HepG2 (cell line): ENCODE data around the gene DGKG. TPM values are rescaled to one million over a fixed set of nuclear protein-coding genes. Genes with fewer than 3 reads are reported as not detected.
A peak's percentile ranks its signal among the peaks of the same experiment; 100 is the strongest.

Source experiments
- ATAC-seq: fragments of 200-7000 bp; cut with Tn5 transposase; 3 replicates; pipeline ENCODE4 v1.9.1; 2020; ENCODE audit warnings: mild to moderate bottlenecking, moderate library complexity
- BruUV-seq: library from RNA; stranded (reverse); fragments of 400-500 nt; replicated peaks from 2 replicates; lab custom pipeline; 2021; lab: Mats Ljungman, UMichigan
- CTCF ChIA-PET: fragments of 300-600 bp; formaldehyde crosslinking; extraction: SDS; loops from one replicate; lab custom pipeline; 2021; ENCODE audit warnings: low total read pairs, inconsistent platforms, low intra/inter-chr PET ratio; lab: Yijun Ruan, JAX
- POLR2A ChIA-PET: fragments of 350-600 bp; sonication (Branson Sonifier 250); formaldehyde crosslinking; loops from one replicate; lab custom pipeline; 2020; ENCODE audit warnings: antibody characterized with exemption, inconsistent platforms; lab: Yijun Ruan, JAX
- DNase-seq: peaks from one replicate; pipeline ENCODE4 v3.0.0-alpha.2; 2015; ENCODE audit warnings: low spot score
- FAIRE-seq: peaks from 3 replicates; lab custom pipeline; 2011; peaks lifted over from hg19 to GRCh38; lab: Jason Lieb, UNC
- H2AFZ ChIP-seq: one replicate; pipeline ENCODE4 v1.6.1; 2011; ENCODE audit warnings: low read length, inconsistent platforms
- H3K27ac ChIP-seq: fragments of 300-600 bp; 3 replicates; pipeline ENCODE4 v1.8.0; 2011; ENCODE audit warnings: mixed run types, mild to moderate bottlenecking, mixed read lengths, low read length, inconsistent platforms; ENCODE audit not compliant: insufficient read depth; ENCODE audit errors: extremely low read length
- H3K27me3 ChIP-seq, 2 experiments: fragments of 200-600 bp in 1 of 2; 2 replicates in 1 of 2; 3 replicates in 1 of 2; pipeline versions ENCODE4 v1.6.0 to v1.8.0; 2011; ENCODE audit warnings: low read length in 2 of 2, mild to moderate bottlenecking in 2 of 2, moderate library complexity in 2 of 2, inconsistent platforms in 1 of 2; ENCODE audit not compliant: insufficient read depth in 2 of 2, control insufficient read depth in 1 of 2
- H3K36me3 ChIP-seq, 2 experiments: fragments of 200-600 bp in 1 of 2; replicated peaks in 1 of 2; 2 replicates in 1 of 2; 3 replicates in 1 of 2; pipeline versions ENCODE4 v1.5.1 to v1.8.0; 2011; ENCODE audit warnings: low read length in 2 of 2, inconsistent platforms in 1 of 2; ENCODE audit not compliant: insufficient read depth in 2 of 2, control insufficient read depth in 1 of 2
- H3K4me1 ChIP-seq: 2 replicates; pipeline ENCODE4 v1.5.1; 2012; ENCODE audit warnings: low read length, inconsistent platforms; ENCODE audit not compliant: insufficient read depth
- H3K4me2 ChIP-seq: 2 replicates; pipeline ENCODE4 v1.6.0; 2011; ENCODE audit warnings: low read depth, low read length, inconsistent platforms
- H3K4me3 ChIP-seq, 3 experiments: fragments of 200-600 bp in 1 of 3; sonication (generic), shearing (Covaris generic) in 1 of 3; replicated peaks in 1 of 3; 2 replicates each; pipeline ENCODE4 v1.5.1; 2011 to 2016; ENCODE audit warnings: low read length in 3 of 3, inconsistent platforms in 2 of 3, low read depth in 2 of 3, mild to moderate bottlenecking in 2 of 3, control low read depth in 1 of 3, mixed read lengths in 1 of 3; ENCODE audit not compliant: insufficient read depth in 1 of 3
- H3K79me2 ChIP-seq: one replicate; pipeline ENCODE4 v1.6.1; 2011; ENCODE audit warnings: low read length, inconsistent platforms; ENCODE audit not compliant: insufficient read depth
- H3K9ac ChIP-seq: 2 replicates; pipeline ENCODE4 v1.6.0; 2011; ENCODE audit warnings: mild to moderate bottlenecking, low read depth, low read length, inconsistent platforms; ENCODE audit not compliant: insufficient read depth
- H3K9me3 ChIP-seq: 2 replicates; pipeline ENCODE4 v1.5.1; 2012; ENCODE audit warnings: mild to moderate bottlenecking, low read length
- H4K20me1 ChIP-seq: 2 replicates; pipeline ENCODE4 v1.6.0; 2011; ENCODE audit warnings: inconsistent platforms, mild to moderate bottlenecking, low read length, moderate library complexity; ENCODE audit not compliant: insufficient read depth
- FOSL2 ChIP-seq: sonication (generic); formaldehyde crosslinking; IDR thresholded peaks from 2 replicates; pipeline ENCODE4 v1.4.0; 2020; ENCODE audit warnings: missing genetic modification reagents
- HOXA7 ChIP-seq: sonication (generic); formaldehyde crosslinking; IDR thresholded peaks from 2 replicates; pipeline ENCODE4 v1.8.1; 2022; ENCODE audit warnings: mild to moderate bottlenecking, missing genetic modification reagents, moderate library complexity
- REL ChIP-seq: sonication (generic); formaldehyde crosslinking; conservative IDR thresholded peaks from 2 replicates; pipeline ENCODE4 v1.8.0; 2022; ENCODE audit warnings: mild to moderate bottlenecking, missing genetic modification reagents, moderate library complexity
- STAG1 ChIP-seq: sonication (generic); formaldehyde crosslinking; IDR thresholded peaks from 2 replicates; pipeline ENCODE4 v1.4.0; 2020; ENCODE audit warnings: missing genetic modification reagents
- ZNF652 ChIP-seq: IDR thresholded peaks from 2 replicates; pipeline ENCODE4 v1.6.1; 2016; ENCODE audit warnings: low read depth, borderline replicate concordance
- WGBS: methylation state at CpG from one replicate; pipeline ENCODE4 v1.1.6; 2017; ENCODE audit warnings: low lambda C conversion rate; 5-methylcytosine and 5-hydroxymethylcytosine counted together
- in situ Hi-C: cut with HindIII; loops from 2 replicates; pipeline ENCODE4 v1.10.0; 2017; ENCODE audit warnings: low pct_unique_long_range_greater_than_20kb; ENCODE audit not compliant: extremely low pct_ligation_motif_present
- intact Hi-C: fragments of 100-400 bp; cut with micrococcal nuclease; formaldehyde crosslinking; loops from one replicate; pipeline ENCODE4 v1.10.0; 2022; ENCODE audit not compliant: unreplicated experiment
- polyA plus RNA-seq, 8 experiments: library from polyadenylated mRNA; depleted of rRNA in 3 of 8; stranded (reverse) in 7 of 8; unstranded in 1 of 8; fragments of >200 nt; fragmentation: Illumina TruSeq in 4 of 8; extraction: Trizol in 4 of 8; gene quantifications; 2 replicates each; pipeline versions ENCODE4 v1.2.1 to v1.2.3, GENCODE V29; 2011 to 2016; ENCODE audit warnings: low read depth in 4 of 8, missing spikeins in 1 of 8, mixed read lengths in 1 of 8; ENCODE audit not compliant: insufficient read depth in 1 of 8
- total RNA-seq, 5 experiments: library from RNA; depleted of rRNA; stranded (reverse); fragments of >200 nt; fragmentation: Illumina TruSeq; extraction: Trizol; gene quantifications; 2 replicates each; pipeline ENCODE4 v1.2.3, GENCODE V29; 2016; ENCODE audit warnings: low read depth in 1 of 5
- TF ChIP-seq, protein P1 (sequence below): sonication (generic); formaldehyde crosslinking; IDR thresholded peaks from 2 replicates; pipeline ENCODE4 v1.5.0; 2020; ENCODE audit warnings: mild to moderate bottlenecking, missing genetic modification reagents, moderate library complexity

DGKG gene
- total and polyA plus RNA-seq, 2 of the 13 experiments (the other 11 are each of a cell fraction or from before 2014, with no cell fraction given), result 3.8 to 6.2 TPM

DNA sequence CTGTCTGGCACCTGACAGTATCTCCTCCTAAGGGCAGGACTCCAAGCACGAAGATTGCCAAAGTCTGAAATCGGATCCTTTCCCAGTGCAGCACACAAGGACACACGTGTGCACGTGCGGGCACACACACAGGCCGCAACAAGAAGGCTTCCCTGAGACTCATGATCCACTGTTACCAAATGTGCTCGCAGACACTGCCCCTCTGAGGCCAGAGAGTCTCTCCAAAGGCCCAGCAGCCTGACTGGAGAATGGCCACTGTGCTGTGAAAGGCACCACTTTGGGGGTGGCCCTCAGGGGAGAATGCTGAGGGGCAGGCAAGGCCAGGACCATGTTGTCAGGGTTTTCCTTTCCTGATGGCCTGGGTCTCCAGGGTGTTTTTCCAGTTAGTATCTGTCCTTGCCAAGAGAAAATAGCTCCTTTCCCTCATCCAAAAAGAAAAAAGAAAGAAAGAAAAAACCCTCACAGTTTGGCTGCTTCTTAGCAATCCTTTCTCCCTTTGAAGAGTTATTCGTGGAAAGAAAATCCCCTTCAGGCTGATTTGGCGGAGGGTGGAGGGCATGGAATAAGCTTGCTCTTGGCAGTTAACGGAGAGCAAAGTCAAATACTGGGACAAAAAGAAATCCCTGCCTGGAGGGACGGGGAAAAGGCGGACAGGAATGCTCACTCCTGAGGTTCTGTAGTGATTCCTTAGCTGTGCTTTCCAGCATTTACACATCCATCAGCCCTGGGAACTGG, 141.0 kb downstream of the DGKG start:
- Histone ChIP-seq H3K4me3 (no peak overlapping the region), H3K27me3 (no peaks in the 10 kb centered on the region)
- intact Hi-C loops, result no loop called here
- CTCF ChIA-PET, result no interaction called here
- TF ChIP-seq, protein P1, sequence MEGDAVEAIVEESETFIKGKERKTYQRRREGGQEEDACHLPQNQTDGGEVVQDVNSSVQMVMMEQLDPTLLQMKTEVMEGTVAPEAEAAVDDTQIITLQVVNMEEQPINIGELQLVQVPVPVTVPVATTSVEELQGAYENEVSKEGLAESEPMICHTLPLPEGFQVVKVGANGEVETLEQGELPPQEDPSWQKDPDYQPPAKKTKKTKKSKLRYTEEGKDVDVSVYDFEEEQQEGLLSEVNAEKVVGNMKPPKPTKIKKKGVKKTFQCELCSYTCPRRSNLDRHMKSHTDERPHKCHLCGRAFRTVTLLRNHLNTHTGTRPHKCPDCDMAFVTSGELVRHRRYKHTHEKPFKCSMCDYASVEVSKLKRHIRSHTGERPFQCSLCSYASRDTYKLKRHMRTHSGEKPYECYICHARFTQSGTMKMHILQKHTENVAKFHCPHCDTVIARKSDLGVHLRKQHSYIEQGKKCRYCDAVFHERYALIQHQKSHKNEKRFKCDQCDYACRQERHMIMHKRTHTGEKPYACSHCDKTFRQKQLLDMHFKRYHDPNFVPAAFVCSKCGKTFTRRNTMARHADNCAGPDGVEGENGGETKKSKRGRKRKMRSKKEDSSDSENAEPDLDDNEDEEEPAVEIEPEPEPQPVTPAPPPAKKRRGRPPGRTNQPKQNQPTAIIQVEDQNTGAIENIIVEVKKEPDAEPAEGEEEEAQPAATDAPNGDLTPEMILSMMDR, result peak; percentile 47; the same call in 1 of the 2 replicates
- TF ChIP-seq HOXA7 (CRISPR knock-in tag) (no peak), ZNF652 (CRISPR knock-in tag) (no peak), STAG1 (peak; percentile 47)
- TF ChIP-seq, all 625 proteins: peak for 2
- no peak overlapping the region for H2AFZ ChIP-seq
- peaks cover 0 to 1% of the 10 kb centered on the region in 2 experiments; a peak in 1 of 5 replicates for H3K36me3 ChIP-seq
- H3K9ac ChIP-seq, result no peak overlapping the region
- no TSS peak for BruUV-seq
- in situ Hi-C loops, result no loop called here
- ATAC-seq (peak; percentile 55; the same call in 2 of the 3 replicates), DNase-seq (no peak), FAIRE-seq (no peak)
- H3K9me3 ChIP-seq, result no peaks in the 10 kb centered on the region
- no peaks in the 10 kb centered on the region for H4K20me1 ChIP-seq
- no peak overlapping the region for H3K4me2 ChIP-seq
- H3K27ac ChIP-seq, result no peak overlapping the region
- WGBS, result 90% methylated on average over 12 of the region's 12 CpGs
- H3K79me2 ChIP-seq, result no peaks in the 10 kb centered on the region
- peaks cover 19% of the 10 kb centered on the region for H3K4me1 ChIP-seq
- POLR2A ChIA-PET, result no interaction called here

DNA sequence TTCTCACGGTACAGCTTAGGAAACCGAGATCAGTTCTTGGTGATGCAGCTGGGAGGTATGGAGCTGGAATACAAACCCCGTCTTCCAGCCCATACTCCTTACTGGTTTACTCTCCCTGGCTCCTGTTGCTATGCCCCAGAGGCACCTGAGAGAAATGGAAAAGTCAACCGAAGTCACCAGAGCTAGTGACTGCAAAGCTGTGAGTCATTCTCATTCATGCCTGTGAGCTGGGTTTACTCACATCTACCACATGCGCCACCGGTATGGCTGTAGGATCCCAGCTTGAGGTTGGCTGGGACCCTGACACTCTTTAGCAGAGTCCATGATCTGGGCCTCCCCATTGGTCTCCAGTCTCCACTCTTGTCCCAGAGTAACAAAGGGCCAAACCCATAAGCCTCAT, 141.7 kb downstream of the DGKG start:
- no peak overlapping the region for H2AFZ ChIP-seq
- no peak overlapping the region for H3K9ac ChIP-seq
- ATAC-seq (no peak; the same call in 2 of the 3 replicates), FAIRE-seq (no peak), DNase-seq (no peak)
- 90% methylated on average over 6 of the region's 6 CpGs for WGBS
- no TSS peak for BruUV-seq
- in situ Hi-C loops, result no loop called here
- TF ChIP-seq REL (no peak), FOSL2 (0 out of 2 replicates have a peak, but pooled peaks have one; percentile 8)
- H3K4me1 ChIP-seq, result peaks cover 19% of the 10 kb centered on the region
- intact Hi-C loops, result no loop called here
- H4K20me1 ChIP-seq, result no peaks in the 10 kb centered on the region
- H3K4me3 ChIP-seq, result no peak overlapping the region
- no peak overlapping the region for H3K4me2 ChIP-seq
- ChIA-PET POLR2A (no interaction called here), CTCF (no interaction called here)
- H3K36me3 ChIP-seq, result peaks cover 0 to 1% of the 10 kb centered on the region in 2 experiments; a peak in 1 of 5 replicates
- H3K27me3 ChIP-seq, result no peaks in the 10 kb centered on the region
- H3K9me3 ChIP-seq, result no peaks in the 10 kb centered on the region
- H3K79me2 ChIP-seq, result no peaks in the 10 kb centered on the region
- no peak overlapping the region for H3K27ac ChIP-seq
